Osteoblast (primary cell): ENCODE results near the gene IER5L. TPM values are rescaled to one million over a fixed set of nuclear protein-coding genes. Genes with fewer than 3 reads are reported as not detected.

ENCODE experiments used
- DNase-seq: peaks from one replicate; pipeline ENCODE4 v3.0.0; 2011; ENCODE audit warnings: low spot score, mixed read lengths; ENCODE audit not compliant: insufficient read length; ENCODE audit errors: missing footprints
- H2AFZ ChIP-seq: 2 replicates; pipeline ENCODE4 v1.6.0; 2011; ENCODE audit warnings: mild to moderate bottlenecking, low read length
- H3K27ac ChIP-seq: 2 replicates; pipeline ENCODE4 v1.5.1; 2011; ENCODE audit warnings: mild to moderate bottlenecking, low read depth, low read length, moderate library complexity
- H3K27me3 ChIP-seq: 2 replicates; pipeline ENCODE4 v1.6.0; 2012; ENCODE audit warnings: mild to moderate bottlenecking, control low read depth, inconsistent platforms, low read length, moderate library complexity; ENCODE audit not compliant: insufficient read depth
- H3K36me3 ChIP-seq: 2 replicates; pipeline ENCODE4 v1.5.1; 2011; ENCODE audit warnings: mild to moderate bottlenecking, low read length, control low read depth, moderate library complexity; ENCODE audit not compliant: insufficient read depth
- H3K4me1 ChIP-seq: 2 replicates; pipeline ENCODE4 v1.5.1; 2011; ENCODE audit warnings: mild to moderate bottlenecking, low read length, control low read depth, moderate library complexity; ENCODE audit not compliant: insufficient read depth
- H3K4me2 ChIP-seq: 2 replicates; pipeline ENCODE4 v1.6.0; 2011; ENCODE audit warnings: mild to moderate bottlenecking, low read length; ENCODE audit not compliant: insufficient read depth
- H3K4me3 ChIP-seq: fragments of 200-600 bp; sonication (generic); 3 replicates; pipeline ENCODE4 v1.5.1; 2012; ENCODE audit warnings: mild to moderate bottlenecking, low read length, inconsistent platforms; ENCODE audit not compliant: insufficient read depth
- H3K79me2 ChIP-seq: 2 replicates; pipeline ENCODE4 v1.6.0; 2012; ENCODE audit warnings: mild to moderate bottlenecking, low read length, control low read depth, inconsistent platforms; ENCODE audit not compliant: insufficient read depth
- H3K9me3 ChIP-seq: 2 replicates; pipeline ENCODE4 v1.5.1; 2011; ENCODE audit warnings: low read depth, low read length, control low read depth
- H4K20me1 ChIP-seq: 2 replicates; pipeline ENCODE4 v1.6.0; 2012; ENCODE audit warnings: mild to moderate bottlenecking, low read length, control low read depth; ENCODE audit not compliant: insufficient read depth
- CTCF ChIP-seq: IDR thresholded peaks from 2 replicates; pipeline ENCODE4 v1.5.1; 2011; ENCODE audit warnings: mild to moderate bottlenecking, low read depth, low read length, moderate library complexity; ENCODE audit errors: extremely low read depth
- total RNA-seq: library from RNA; depleted of rRNA; stranded (reverse); fragments of >200 nt; gene quantifications from 2 replicates; pipeline ENCODE4 v1.2.3, GENCODE V29; 2012

IER5L gene
- total RNA-seq, 1 donor, result 86.1 TPM

GRCh38 chr9:129209109-129209508 is 31.0 kb upstream of the IER5L start:
- H3K4me2 ChIP-seq, result no peak overlapping the region
- H3K27me3 ChIP-seq, result no peaks in the 10 kb centered on the region
- H3K36me3 ChIP-seq, result no peaks in the 10 kb centered on the region
- no peaks in the 10 kb centered on the region for H3K79me2 ChIP-seq
- no peaks in the 10 kb centered on the region for H3K9me3 ChIP-seq
- no peak overlapping the region for H3K27ac ChIP-seq
- no peak overlapping the region for H3K4me3 ChIP-seq
- no peak for TF ChIP-seq CTCF
- DNase-seq, result peak; percentile 38
- no peaks in the 10 kb centered on the region for H3K4me1 ChIP-seq
- no peaks in the 10 kb centered on the region for H4K20me1 ChIP-seq
- no peak overlapping the region for H2AFZ ChIP-seq

GRCh38 chr9:129208207-129209032 is 30.4 kb upstream of the IER5L start:
- Histone ChIP-seq H3K4me3 (no peak overlapping the region), H2AFZ (no peak overlapping the region), H4K20me1 (no peaks in the 10 kb centered on the region), H3K27ac (no peak overlapping the region), H3K27me3 (no peaks in the 10 kb centered on the region), H3K36me3 (no peaks in the 10 kb centered on the region), H3K4me2 (no peak overlapping the region), H3K79me2 (no peaks in the 10 kb centered on the region), H3K4me1 (no peaks in the 10 kb centered on the region), H3K9me3 (no peaks in the 10 kb centered on the region)
- peak; percentile 52 for DNase-seq
- no peak for TF ChIP-seq CTCF

GRCh38 chr9:129206905-129207304 is 28.8 kb upstream of the IER5L start:
- no peaks in the 10 kb centered on the region for H3K9me3 ChIP-seq
- no peak overlapping the region for H3K4me2 ChIP-seq
- no peak overlapping the region for H3K4me3 ChIP-seq
- no peaks in the 10 kb centered on the region for H3K36me3 ChIP-seq
- H3K27me3 ChIP-seq, result no peaks in the 10 kb centered on the region
- no peak overlapping the region for H2AFZ ChIP-seq
- no peaks in the 10 kb centered on the region for H3K79me2 ChIP-seq
- H4K20me1 ChIP-seq, result no peaks in the 10 kb centered on the region
- no peak for TF ChIP-seq CTCF
- peaks cover 3% of the 10 kb centered on the region for H3K4me1 ChIP-seq
- peak; percentile 9 for DNase-seq
- no peak overlapping the region for H3K27ac ChIP-seq

- no peaks in the 10 kb centered on the region for H3K27me3 ChIP-seq
- H2AFZ ChIP-seq, result no peak overlapping the region
- H3K36me3 ChIP-seq, result no peaks in the 10 kb centered on the region
- H3K9me3 ChIP-seq, result no peaks in the 10 kb centered on the region
- no peak overlapping the region for H3K4me3 ChIP-seq
- H3K27ac ChIP-seq, result no peak overlapping the region
- peak; percentile 37 for DNase-seq
- no peaks in the 10 kb centered on the region for H3K79me2 ChIP-seq
- H4K20me1 ChIP-seq, result no peaks in the 10 kb centered on the region
- TF ChIP-seq CTCF, result no peak
- H3K4me2 ChIP-seq, result no peak overlapping the region
- peaks cover 3% of the 10 kb centered on the region for H3K4me1 ChIP-seq
Measured at GRCh38 chr9:129206401-129206800, 28.3 kb upstream of the IER5L start.
